Osteoblast (primary cell): ENCODE data around the gene PHLDA2. TPM values are rescaled to one million over a fixed set of nuclear protein-coding genes. Genes with fewer than 3 reads are reported as not detected.

Source experiments
- DNase-seq: peaks from one replicate; pipeline ENCODE4 v3.0.0; 2011; ENCODE audit warnings: low spot score, mixed read lengths; ENCODE audit not compliant: insufficient read length; ENCODE audit errors: missing footprints
- H2AFZ ChIP-seq: 2 replicates; pipeline ENCODE4 v1.6.0; 2011; ENCODE audit warnings: mild to moderate bottlenecking, low read length
- H3K27ac ChIP-seq: 2 replicates; pipeline ENCODE4 v1.5.1; 2011; ENCODE audit warnings: mild to moderate bottlenecking, low read depth, low read length, moderate library complexity
- H3K27me3 ChIP-seq: 2 replicates; pipeline ENCODE4 v1.6.0; 2012; ENCODE audit warnings: mild to moderate bottlenecking, control low read depth, inconsistent platforms, low read length, moderate library complexity; ENCODE audit not compliant: insufficient read depth
- H3K36me3 ChIP-seq: 2 replicates; pipeline ENCODE4 v1.5.1; 2011; ENCODE audit warnings: mild to moderate bottlenecking, low read length, control low read depth, moderate library complexity; ENCODE audit not compliant: insufficient read depth
- H3K4me1 ChIP-seq: 2 replicates; pipeline ENCODE4 v1.5.1; 2011; ENCODE audit warnings: mild to moderate bottlenecking, low read length, control low read depth, moderate library complexity; ENCODE audit not compliant: insufficient read depth
- H3K4me2 ChIP-seq: 2 replicates; pipeline ENCODE4 v1.6.0; 2011; ENCODE audit warnings: mild to moderate bottlenecking, low read length; ENCODE audit not compliant: insufficient read depth
- H3K4me3 ChIP-seq: fragments of 200-600 bp; sonication (generic); 3 replicates; pipeline ENCODE4 v1.5.1; 2012; ENCODE audit warnings: mild to moderate bottlenecking, low read length, inconsistent platforms; ENCODE audit not compliant: insufficient read depth
- H3K79me2 ChIP-seq: 2 replicates; pipeline ENCODE4 v1.6.0; 2012; ENCODE audit warnings: mild to moderate bottlenecking, low read length, control low read depth, inconsistent platforms; ENCODE audit not compliant: insufficient read depth
- H3K9me3 ChIP-seq: 2 replicates; pipeline ENCODE4 v1.5.1; 2011; ENCODE audit warnings: low read depth, low read length, control low read depth
- H4K20me1 ChIP-seq: 2 replicates; pipeline ENCODE4 v1.6.0; 2012; ENCODE audit warnings: mild to moderate bottlenecking, low read length, control low read depth; ENCODE audit not compliant: insufficient read depth
- CTCF ChIP-seq: IDR thresholded peaks from 2 replicates; pipeline ENCODE4 v1.5.1; 2011; ENCODE audit warnings: mild to moderate bottlenecking, low read depth, low read length, moderate library complexity; ENCODE audit errors: extremely low read depth
- total RNA-seq: library from RNA; depleted of rRNA; stranded (reverse); fragments of >200 nt; gene quantifications from 2 replicates; pipeline ENCODE4 v1.2.3, GENCODE V29; 2012

The PHLDA2 gene
- total RNA-seq, 1 donor: 2.5 TPM

- H2AFZ ChIP-seq: no peak overlapping the region
- no peak for DNase-seq
- peak overlapping the region; percentile 29 for H3K4me2 ChIP-seq
- H3K9me3 ChIP-seq: no peaks in the 10 kb centered on the region
- peaks cover 32% of the 10 kb centered on the region for H3K79me2 ChIP-seq
- peak overlapping the region; percentile 69 for H3K27ac ChIP-seq
- H3K36me3 ChIP-seq: peaks cover 84% of the 10 kb centered on the region
- no peak for TF ChIP-seq CTCF
- peaks cover 33% of the 10 kb centered on the region for H3K4me1 ChIP-seq
- H4K20me1 ChIP-seq: no peaks in the 10 kb centered on the region
- H3K27me3 ChIP-seq: no peaks in the 10 kb centered on the region
- H3K4me3 ChIP-seq: no peak overlapping the region
These were observed 21.6 kb upstream of the PHLDA2 start for GRCh38 chr11:2950825-2951224.

- H4K20me1 ChIP-seq: no peaks in the 10 kb centered on the region
- no peak overlapping the region for H3K4me3 ChIP-seq
- H3K4me1 ChIP-seq: peaks cover 41% of the 10 kb centered on the region
- no peak overlapping the region for H2AFZ ChIP-seq
- H3K4me2 ChIP-seq: no peak overlapping the region
- H3K9me3 ChIP-seq: no peaks in the 10 kb centered on the region
- peaks cover 75% of the 10 kb centered on the region for H3K36me3 ChIP-seq
- H3K27me3 ChIP-seq: no peaks in the 10 kb centered on the region
- H3K27ac ChIP-seq: no peak overlapping the region
- peaks cover 32% of the 10 kb centered on the region for H3K79me2 ChIP-seq
- DNase-seq: no peak
- no peak for TF ChIP-seq CTCF
These were observed 20.7 kb upstream of the PHLDA2 start for GRCh38 chr11:2949920-2950319.

- no peak for TF ChIP-seq CTCF
- no peaks in the 10 kb centered on the region for H3K27me3 ChIP-seq
- H3K4me1 ChIP-seq: peaks cover 41% of the 10 kb centered on the region
- H3K36me3 ChIP-seq: peaks cover 61% of the 10 kb centered on the region
- H3K4me2 ChIP-seq: no peak overlapping the region
- no peaks in the 10 kb centered on the region for H4K20me1 ChIP-seq
- H3K9me3 ChIP-seq: no peaks in the 10 kb centered on the region
- H3K79me2 ChIP-seq: peaks cover 32% of the 10 kb centered on the region
- no peak overlapping the region for H2AFZ ChIP-seq
- no peak for DNase-seq
- H3K27ac ChIP-seq: no peak overlapping the region
- no peak overlapping the region for H3K4me3 ChIP-seq
These were observed 18.5 kb upstream of the PHLDA2 start for GRCh38 chr11:2947744-2948143.

- Histone ChIP-seq H3K9me3 (no peaks in the 10 kb centered on the region), H2AFZ (no peak overlapping the region), H3K27me3 (no peaks in the 10 kb centered on the region), H3K4me2 (peak overlapping the region; percentile 70), H3K4me1 (peaks cover 25% of the 10 kb centered on the region), H3K36me3 (peaks cover 44% of the 10 kb centered on the region), H3K79me2 (peaks cover 31% of the 10 kb centered on the region), H3K27ac (no peak overlapping the region), H4K20me1 (peaks cover 2% of the 10 kb centered on the region), H3K4me3 (no peak overlapping the region)
- TF ChIP-seq CTCF: no peak
- no peak for DNase-seq
These were observed 16.6 kb upstream of the PHLDA2 start for GRCh38 chr11:2945757-2946287.
